ENCODE measurements around the gene OCA2.

The OCA2 gene

GRCh38 chr15:27835233-27835939 is 263.7 kb downstream of the OCA2 start:
- Histone ChIP-seq H3F3A (ENCODE audit: low read depth) (no peaks in the 10 kb centered on the region), H3K27me3 (ENCODE audit: insufficient read depth, low read length, poor library complexity, severe bottlenecking) (no peaks in the 10 kb centered on the region), H3K9ac (ENCODE audit: low read depth, low read length, poor library complexity, severe bottlenecking) (no peak overlapping the region), H3K9me3 (ENCODE audit: insufficient read depth, low read depth, low read length) (peaks cover 5% of the 10 kb centered on the region; the same call in 1 of the 2 replicates), H3K4me2 (ENCODE audit: low read depth, low read length, poor library complexity, severe bottlenecking) (no peak overlapping the region), H3K4me3 (ENCODE audit: low read length, poor library complexity, severe bottlenecking) (no peak overlapping the region), H3K4me1 (ENCODE audit: insufficient read depth, low read length, poor library complexity, severe bottlenecking) (no peaks in the 10 kb centered on the region), H3K36me3 (ENCODE audit: insufficient read depth, low read length) (no peaks in the 10 kb centered on the region), H4K20me1 (ENCODE audit: insufficient read depth, low read length, poor library complexity, severe bottlenecking) (no peaks in the 10 kb centered on the region), H3K79me2 (ENCODE audit: insufficient read depth, low read length) (no peaks in the 10 kb centered on the region), H2AFZ (ENCODE audit: low read length) (no peak overlapping the region), H3K9me2 (replicated peaks; ENCODE audit: low read depth, low read length) (no peaks in the 10 kb centered on the region)
- TF ChIP-seq, protein P1, sequence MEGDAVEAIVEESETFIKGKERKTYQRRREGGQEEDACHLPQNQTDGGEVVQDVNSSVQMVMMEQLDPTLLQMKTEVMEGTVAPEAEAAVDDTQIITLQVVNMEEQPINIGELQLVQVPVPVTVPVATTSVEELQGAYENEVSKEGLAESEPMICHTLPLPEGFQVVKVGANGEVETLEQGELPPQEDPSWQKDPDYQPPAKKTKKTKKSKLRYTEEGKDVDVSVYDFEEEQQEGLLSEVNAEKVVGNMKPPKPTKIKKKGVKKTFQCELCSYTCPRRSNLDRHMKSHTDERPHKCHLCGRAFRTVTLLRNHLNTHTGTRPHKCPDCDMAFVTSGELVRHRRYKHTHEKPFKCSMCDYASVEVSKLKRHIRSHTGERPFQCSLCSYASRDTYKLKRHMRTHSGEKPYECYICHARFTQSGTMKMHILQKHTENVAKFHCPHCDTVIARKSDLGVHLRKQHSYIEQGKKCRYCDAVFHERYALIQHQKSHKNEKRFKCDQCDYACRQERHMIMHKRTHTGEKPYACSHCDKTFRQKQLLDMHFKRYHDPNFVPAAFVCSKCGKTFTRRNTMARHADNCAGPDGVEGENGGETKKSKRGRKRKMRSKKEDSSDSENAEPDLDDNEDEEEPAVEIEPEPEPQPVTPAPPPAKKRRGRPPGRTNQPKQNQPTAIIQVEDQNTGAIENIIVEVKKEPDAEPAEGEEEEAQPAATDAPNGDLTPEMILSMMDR (conservative IDR thresholded peaks at IDR 0.05; ENCODE audit: low read length) = no peak
- no peak for TF ChIP-seq EZH2phosphoT487 (IDR thresholded peaks at IDR 0.05; ENCODE audit: borderline replicate concordance)

GRCh38 chr15:27834684-27835083 is 264.4 kb downstream of the OCA2 start:
- Histone ChIP-seq H3K79me2 (ENCODE audit: insufficient read depth, low read length) (no peaks in the 10 kb centered on the region), H3K9ac (ENCODE audit: low read depth, low read length, poor library complexity, severe bottlenecking) (no peak overlapping the region), H3K4me2 (ENCODE audit: low read depth, low read length, poor library complexity, severe bottlenecking) (no peak overlapping the region), H3K4me3 (ENCODE audit: low read length, poor library complexity, severe bottlenecking) (no peak overlapping the region), H3K9me3 (ENCODE audit: insufficient read depth, low read depth, low read length) (peaks cover 5% of the 10 kb centered on the region; the same call in 1 of the 2 replicates), H3K4me1 (ENCODE audit: insufficient read depth, low read length, poor library complexity, severe bottlenecking) (no peaks in the 10 kb centered on the region), H3K36me3 (ENCODE audit: insufficient read depth, low read length) (no peaks in the 10 kb centered on the region), H3K27me3 (ENCODE audit: insufficient read depth, low read length, poor library complexity, severe bottlenecking) (no peaks in the 10 kb centered on the region), H2AFZ (ENCODE audit: low read length) (no peak overlapping the region), H3F3A (ENCODE audit: low read depth) (no peaks in the 10 kb centered on the region), H3K9me2 (replicated peaks; ENCODE audit: low read depth, low read length) (no peaks in the 10 kb centered on the region), H4K20me1 (ENCODE audit: insufficient read depth, low read length, poor library complexity, severe bottlenecking) (no peaks in the 10 kb centered on the region)
- TF ChIP-seq EZH2phosphoT487 (IDR thresholded peaks at IDR 0.05; ENCODE audit: borderline replicate concordance) = no peak
- TF ChIP-seq, protein P1 (conservative IDR thresholded peaks at IDR 0.05; ENCODE audit: low read length) = no peak

GRCh38 chr15:27833974-27834373 is 265.1 kb downstream of the OCA2 start:
- TF ChIP-seq EZH2phosphoT487 (IDR thresholded peaks at IDR 0.05; ENCODE audit: borderline replicate concordance) = no peak
- TF ChIP-seq, protein P1 (conservative IDR thresholded peaks at IDR 0.05; ENCODE audit: low read length) = no peak
- no peak overlapping the region for H2AFZ ChIP-seq (ENCODE audit: low read length)

More at GRCh38 chr15:27833974-27834373, 265.1 kb downstream of the OCA2 start:
- Histone ChIP-seq H3K4me2 (ENCODE audit: low read depth, low read length, poor library complexity, severe bottlenecking) (no peak overlapping the region), H3K4me3 (ENCODE audit: low read length, poor library complexity, severe bottlenecking) (no peak overlapping the region), H3K4me1 (ENCODE audit: insufficient read depth, low read length, poor library complexity, severe bottlenecking) (no peaks in the 10 kb centered on the region), H3K9me3 (ENCODE audit: insufficient read depth, low read depth, low read length) (peaks cover 5% of the 10 kb centered on the region; the same call in 1 of the 2 replicates), H3F3A (ENCODE audit: low read depth) (no peaks in the 10 kb centered on the region), H3K27me3 (ENCODE audit: insufficient read depth, low read length, poor library complexity, severe bottlenecking) (no peaks in the 10 kb centered on the region), H3K9ac (ENCODE audit: low read depth, low read length, poor library complexity, severe bottlenecking) (no peak overlapping the region), H4K20me1 (ENCODE audit: insufficient read depth, low read length, poor library complexity, severe bottlenecking) (no peaks in the 10 kb centered on the region), H3K79me2 (ENCODE audit: insufficient read depth, low read length) (no peaks in the 10 kb centered on the region), H3K36me3 (ENCODE audit: insufficient read depth, low read length) (no peaks in the 10 kb centered on the region), H3K9me2 (replicated peaks; ENCODE audit: low read depth, low read length) (no peaks in the 10 kb centered on the region)

Measured in Loucy (cell line).